Germinal center (tissue), 1 donor: Measurements from ENCODE around the gene MSANTD1.

Experiments
- DNase-seq: peaks from one replicate; pipeline ENCODE4 v3.0.0; 2012; ENCODE audit warnings: mixed read lengths, low spot score

MSANTD1 gene

GRCh38 chr4:3248178-3248480, 830 bp upstream of the MSANTD1 start:
- no peak for DNase-seq

GRCh38 chr4:3249711-3250437, 915 bp downstream of the MSANTD1 start:
- DNase-seq, result no peak

GRCh38 chr4:3250438-3250955, 1.5 kb downstream of the MSANTD1 start:
- DNase-seq, result no peak

GRCh38 chr4:3250956-3251690, 2.2 kb downstream of the MSANTD1 start:
- DNase-seq, result no peak

GRCh38 chr4:3251691-3252479, 2.9 kb downstream of the MSANTD1 start:
- no peak for DNase-seq

GRCh38 chr4:3252480-3252828, 3.5 kb downstream of the MSANTD1 start:
- DNase-seq, result no peak

GRCh38 chr4:3252831-3253641, 4.1 kb downstream of the MSANTD1 start:
- DNase-seq, result no peak

GRCh38 chr4:3253808-3254207, 4.8 kb downstream of the MSANTD1 start:
- no peak for DNase-seq

- DNase-seq, result no peak
Measured at GRCh38 chr4:3254302-3255131, 5.6 kb downstream of the MSANTD1 start.

- DNase-seq, result no peak
Measured at GRCh38 chr4:3255611-3256186, 6.7 kb downstream of the MSANTD1 start.

GRCh38 chr4:3256230-3257102, 7.5 kb downstream of the MSANTD1 start:
- DNase-seq, result no peak

- peak; percentile 57 for DNase-seq
Measured at GRCh38 chr4:3257103-3257555, 8.2 kb downstream of the MSANTD1 start.

GRCh38 chr4:3257556-3258482, 8.9 kb downstream of the MSANTD1 start:
- peak; percentile 71 for DNase-seq

- DNase-seq, result no peak
Measured at GRCh38 chr4:3261411-3262207, 12.7 kb downstream of the MSANTD1 start.

GRCh38 chr4:3262208-3263052, 13.5 kb downstream of the MSANTD1 start:
- no peak for DNase-seq

GRCh38 chr4:3263053-3263875, 14.3 kb downstream of the MSANTD1 start:
- DNase-seq, result no peak
